Naive B cell (primary cell): ENCODE data around the gene AVPR1B. TPM values are rescaled to one million over a fixed set of nuclear protein-coding genes. Genes with fewer than 3 reads are reported as not detected.

ENCODE experiments used
- ATAC-seq, 2 donors: fragments of 150-1000 bp; cut with Tn5 transposase; 2 replicates each; pipeline ENCODE4 v1.10.0; 2021; ENCODE audit warnings: low read depth in 2 of 2, mild to moderate bottlenecking in 2 of 2, moderate library complexity in 2 of 2
- DNase-seq: peaks from one replicate; pipeline ENCODE4 v3.0.0; 2022
- H3K27ac Mint-ChIP-seq, 6 donors: one replicate each; pipeline ENCODE4 v1.8.0; 2020 to 2022; ENCODE audit warnings: mild to moderate bottlenecking in 6 of 6, mixed read lengths in 6 of 6, moderate library complexity in 5 of 6, inconsistent platforms in 2 of 6
- H3K27me3 Mint-ChIP-seq, 3 donors: one replicate each; pipeline ENCODE4 v1.8.0; 2021 to 2022; ENCODE audit warnings: mixed read lengths in 3 of 3, mild to moderate bottlenecking in 1 of 3
- H3K36me3 Mint-ChIP-seq, 2 donors: one replicate each; pipeline ENCODE4 v1.8.0; 2020 to 2022; ENCODE audit warnings: mixed read lengths in 2 of 2, inconsistent platforms in 1 of 2, mild to moderate bottlenecking in 1 of 2
- H3K4me1 Mint-ChIP-seq, 3 donors: one replicate each; pipeline ENCODE4 v1.8.0; 2020 to 2022; ENCODE audit warnings: mixed read lengths in 3 of 3, inconsistent platforms in 1 of 3, mild to moderate bottlenecking in 1 of 3, moderate library complexity in 1 of 3
- H3K4me3 Mint-ChIP-seq, 8 donors: one replicate each; pipeline ENCODE4 v1.8.0; 2020 to 2022; ENCODE audit warnings: mild to moderate bottlenecking in 8 of 8, mixed read lengths in 8 of 8, moderate library complexity in 8 of 8, inconsistent platforms in 2 of 8
- H3K9me3 Mint-ChIP-seq, 7 donors: one replicate each; pipeline ENCODE4 v1.8.0; 2020 to 2022; ENCODE audit warnings: mixed read lengths in 7 of 7, mild to moderate bottlenecking in 5 of 7, inconsistent platforms in 2 of 7, moderate library complexity in 1 of 7
- polyA plus RNA-seq, 6 donors: library from polyadenylated mRNA; unstranded; fragments of 300-500 nt; fragmentation: Illumina TruSeq; gene quantifications; one replicate each; pipeline ENCODE4 v1.2.3, GENCODE V29; 2021; ENCODE audit warnings: low read depth in 6 of 6

AVPR1B gene
- polyA plus RNA-seq, 6 donors from 2014 or later = not detected

GRCh38 chr1:206087091-206087490 lies 30.1 kb downstream of the AVPR1B start:
- Mint-ChIP-seq H3K27ac (no peak overlapping the region), H3K36me3 (no peaks in the 10 kb centered on the region), H3K27me3 (no peaks in the 10 kb centered on the region), H3K4me3 (no peak overlapping the region), H3K9me3 (no peaks in the 10 kb centered on the region), H3K4me1 (peaks cover 8% of the 10 kb centered on the region in 3 donors)
- ATAC-seq (no peak), DNase-seq (no peak)

GRCh38 chr1:206083750-206084149 lies 33.4 kb downstream of the AVPR1B start:
- DNase-seq (no peak), ATAC-seq (no peak)
- Mint-ChIP-seq H3K27me3 (no peaks in the 10 kb centered on the region), H3K4me3 (no peak overlapping the region), H3K4me1 (peaks cover 17 to 25% (median 25%) of the 10 kb centered on the region in 3 donors), H3K27ac (peak overlapping the region in 1 of 6 donors; percentile 49), H3K9me3 (no peaks in the 10 kb centered on the region), H3K36me3 (no peaks in the 10 kb centered on the region)

GRCh38 chr1:206082831-206083695 lies 34.1 kb downstream of the AVPR1B start:
- Mint-ChIP-seq H3K36me3 (no peaks in the 10 kb centered on the region), H3K9me3 (no peaks in the 10 kb centered on the region), H3K4me1 (peaks cover 17 to 25% (median 25%) of the 10 kb centered on the region in 3 donors), H3K4me3 (no peak overlapping the region), H3K27me3 (no peaks in the 10 kb centered on the region), H3K27ac (peak overlapping the region in 5 of 6 donors; percentile 29 to 73 (median 40))
- ATAC-seq (no peak), DNase-seq (no peak)

- Mint-ChIP-seq H3K36me3 (no peaks in the 10 kb centered on the region), H3K27me3 (no peaks in the 10 kb centered on the region), H3K27ac (no peak overlapping the region), H3K4me1 (peaks cover 17 to 30% (median 25%) of the 10 kb centered on the region in 3 donors), H3K9me3 (no peaks in the 10 kb centered on the region), H3K4me3 (no peak overlapping the region)
- no peak for DNase-seq
- ATAC-seq = no peak
These were observed 35.3 kb downstream of the AVPR1B start for GRCh38 chr1:206081856-206082255.

GRCh38 chr1:206080026-206080820 lies 37.0 kb downstream of the AVPR1B start:
- Mint-ChIP-seq H3K27ac (peak overlapping the region in 3 of 6 donors; percentile 36 to 49 (median 47)), H3K4me3 (peak overlapping the region in 3 of 8 donors; percentile 3 to 71 (median 17)), H3K27me3 (no peaks in the 10 kb centered on the region), H3K9me3 (no peaks in the 10 kb centered on the region), H3K4me1 (peaks cover 18 to 30% (median 25%) of the 10 kb centered on the region in 3 donors), H3K36me3 (no peaks in the 10 kb centered on the region)
- ATAC-seq (no peak), DNase-seq (no peak)

- H3K36me3 Mint-ChIP-seq = no peaks in the 10 kb centered on the region
- DNase-seq = no peak
- no peaks in the 10 kb centered on the region for H3K27me3 Mint-ChIP-seq
- H3K4me1 Mint-ChIP-seq = peaks cover 24 to 37% (median 31%) of the 10 kb centered on the region in 3 donors
- no peaks in the 10 kb centered on the region for H3K9me3 Mint-ChIP-seq
- H3K27ac Mint-ChIP-seq = no peak overlapping the region
- no peak for ATAC-seq
- H3K4me3 Mint-ChIP-seq = no peak overlapping the region
These were observed 38.1 kb downstream of the AVPR1B start for GRCh38 chr1:206079135-206079534.

- Mint-ChIP-seq H3K27ac (no peak overlapping the region), H3K27me3 (no peaks in the 10 kb centered on the region)
These were observed 41.1 kb downstream of the AVPR1B start for GRCh38 chr1:206075786-206076755.

GRCh38 chr1:206074839-206075238 lies 42.3 kb downstream of the AVPR1B start:
- peak in 1 of 2 donors; percentile 23 for ATAC-seq

More at GRCh38 chr1:206075786-206076755, 41.1 kb downstream of the AVPR1B start:
- Mint-ChIP-seq H3K4me3 (no peak overlapping the region), H3K9me3 (no peaks in the 10 kb centered on the region), H3K36me3 (peaks cover 0 to 4% of the 10 kb centered on the region in 2 donors), H3K4me1 (peaks cover 16 to 29% (median 27%) of the 10 kb centered on the region in 3 donors)
- ATAC-seq (no peak), DNase-seq (no peak)

GRCh38 chr1:206070627-206071304 lies 46.4 kb downstream of the AVPR1B start:
- no peaks in the 10 kb centered on the region for H3K27me3 Mint-ChIP-seq
- ATAC-seq (no peak), DNase-seq (no peak)
- H3K27ac Mint-ChIP-seq = peak overlapping the region in 3 of 6 donors; percentile 7 to 70 (median 33)
- H3K36me3 Mint-ChIP-seq = peaks cover 0 to 4% of the 10 kb centered on the region in 2 donors
- H3K4me3 Mint-ChIP-seq = no peak overlapping the region
- H3K4me1 Mint-ChIP-seq = peaks cover 26 to 42% (median 35%) of the 10 kb centered on the region in 3 donors
- no peaks in the 10 kb centered on the region for H3K9me3 Mint-ChIP-seq

More at GRCh38 chr1:206074839-206075238, 42.3 kb downstream of the AVPR1B start:
- peaks cover 0 to 4% of the 10 kb centered on the region in 2 donors for H3K36me3 Mint-ChIP-seq
- H3K27me3 Mint-ChIP-seq = no peaks in the 10 kb centered on the region
- H3K9me3 Mint-ChIP-seq = no peaks in the 10 kb centered on the region
- no peak overlapping the region for H3K4me3 Mint-ChIP-seq
- peak overlapping the region in 2 of 6 donors; percentile 33 to 34 for H3K27ac Mint-ChIP-seq
- peaks cover 10 to 17% (median 16%) of the 10 kb centered on the region in 3 donors for H3K4me1 Mint-ChIP-seq
- no peak for DNase-seq

GRCh38 chr1:206068314-206068713 lies 48.9 kb downstream of the AVPR1B start:
- peaks cover 23 to 40% (median 37%) of the 10 kb centered on the region in 3 donors for H3K4me1 Mint-ChIP-seq
- H3K36me3 Mint-ChIP-seq = peaks cover 0 to under 1% of the 10 kb centered on the region in 2 donors
- H3K4me3 Mint-ChIP-seq = peak overlapping the region in 7 of 8 donors; percentile 47 to 86 (median 73)
- peak overlapping the region; percentile 65 to 99 (median 95) for H3K27ac Mint-ChIP-seq
- H3K27me3 Mint-ChIP-seq = no peaks in the 10 kb centered on the region
- peaks cover 0 to 2% (median 0%) of the 10 kb centered on the region in 7 donors for H3K9me3 Mint-ChIP-seq
- DNase-seq (no peak), ATAC-seq (peak in 1 of 2 donors; percentile 4)

- Mint-ChIP-seq H3K27ac (peak overlapping the region; percentile 65 to 99 (median 95)), H3K9me3 (peaks cover 0 to 4% (median 2%) of the 10 kb centered on the region in 7 donors), H3K36me3 (peaks cover 5 to 7% of the 10 kb centered on the region in 2 donors), H3K27me3 (no peaks in the 10 kb centered on the region), H3K4me3 (peak overlapping the region in 7 of 8 donors; percentile 47 to 86 (median 73)), H3K4me1 (peaks cover 28 to 42% (median 41%) of the 10 kb centered on the region in 3 donors)
- peak; percentile 45 to 50 for ATAC-seq
- DNase-seq = peak; percentile 37
These were observed 49.5 kb downstream of the AVPR1B start for GRCh38 chr1:206067486-206068227.
